Progenitor cell of endocrine pancreas (in vitro differentiated cells): ENCODE measurements around the gene ATP6V1F. TPM values are rescaled to one million over a fixed set of nuclear protein-coding genes. Genes with fewer than 3 reads are reported as not detected.
A peak's percentile ranks its signal among the peaks of the same experiment; 100 is the strongest.

Source experiments
- DNase-seq: peaks from one replicate; pipeline ENCODE4 v3.0.0; 2021; ENCODE audit warnings: low spot score; ENCODE audit not compliant: unreplicated experiment
- H3K27ac Mint-ChIP-seq: 2 replicates; pipeline ENCODE4 v1.8.0; 2021; ENCODE audit warnings: mild to moderate bottlenecking, moderate library complexity, mixed read lengths
- H3K27me3 Mint-ChIP-seq: 2 replicates; pipeline ENCODE4 v1.8.0; 2021; ENCODE audit warnings: mixed read lengths
- H3K36me3 Mint-ChIP-seq: 2 replicates; pipeline ENCODE4 v1.8.0; 2022; ENCODE audit warnings: mixed read lengths; ENCODE audit not compliant: insufficient read depth
- H3K4me1 Mint-ChIP-seq: 2 replicates; pipeline ENCODE4 v1.8.0; 2021; ENCODE audit warnings: low read depth, mixed read lengths
- H3K4me3 Mint-ChIP-seq: 2 replicates; pipeline ENCODE4 v1.8.0; 2021; ENCODE audit warnings: low read depth, mild to moderate bottlenecking, moderate library complexity, mixed read lengths
- H3K9me3 Mint-ChIP-seq: 2 replicates; pipeline ENCODE4 v1.8.0; 2021; ENCODE audit warnings: low read depth, mixed read lengths
- total RNA-seq: library from RNA; stranded (reverse); gene quantifications from 2 replicates; pipeline ENCODE4 v1.2.1, GENCODE V29; 2021
- TF ChIP-seq, protein P1 (sequence below): fragments of 200-600 bp; sonication (generic); IDR thresholded peaks from one replicate; pipeline ENCODE4 v1.5.0; 2021; ENCODE audit warnings: antibody characterized with exemption, mild to moderate bottlenecking; ENCODE audit not compliant: unreplicated experiment

The ATP6V1F gene
- total RNA-seq, 1 donor from 2014 or later = 119 TPM

DNA sequence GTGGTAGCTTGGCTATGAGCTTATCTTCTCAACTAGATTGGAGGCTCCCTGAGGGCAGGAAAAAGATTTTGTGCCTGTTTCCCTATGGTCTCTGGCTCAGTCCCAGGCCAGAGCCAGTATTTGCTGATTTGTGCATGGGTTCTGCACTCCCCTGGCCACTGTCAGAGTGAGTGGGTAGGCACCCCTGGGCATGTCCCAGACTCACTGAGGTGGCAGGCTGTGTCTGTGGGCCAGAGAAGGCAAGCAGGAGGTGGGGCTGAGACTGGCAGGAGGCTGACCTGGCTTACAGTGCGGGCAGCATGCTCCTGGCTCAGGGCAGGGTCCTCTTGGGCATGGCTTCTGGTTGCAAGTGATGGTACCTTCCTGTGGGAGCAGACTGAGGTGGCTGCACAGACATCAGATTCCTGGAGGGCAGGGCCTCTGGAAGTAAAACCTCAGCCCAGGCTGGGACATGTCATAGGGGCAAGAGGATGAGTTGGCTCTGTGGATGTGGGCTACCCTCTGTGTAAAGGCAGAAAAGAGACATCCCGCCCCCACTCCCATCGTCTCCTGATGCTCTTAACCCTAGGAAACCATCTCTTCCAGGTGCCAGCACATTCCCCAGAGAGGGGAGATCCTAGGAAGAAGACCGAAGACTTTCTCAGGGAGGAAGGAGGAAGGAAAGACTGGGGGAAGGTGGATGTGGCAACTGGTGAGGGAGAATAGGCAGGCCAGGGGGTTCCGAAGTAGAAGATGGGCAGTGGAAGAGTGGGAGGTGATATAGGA, 43.5 kb downstream of the ATP6V1F start:
- Mint-ChIP-seq H3K4me3 (no peak overlapping the region), H3K4me1 (peaks cover 5% of the 10 kb centered on the region), H3K27ac (no peak overlapping the region), H3K9me3 (no peaks in the 10 kb centered on the region), H3K27me3 (peaks cover 12% of the 10 kb centered on the region), H3K36me3 (peaks cover 4% of the 10 kb centered on the region)
- TF ChIP-seq, protein P1, sequence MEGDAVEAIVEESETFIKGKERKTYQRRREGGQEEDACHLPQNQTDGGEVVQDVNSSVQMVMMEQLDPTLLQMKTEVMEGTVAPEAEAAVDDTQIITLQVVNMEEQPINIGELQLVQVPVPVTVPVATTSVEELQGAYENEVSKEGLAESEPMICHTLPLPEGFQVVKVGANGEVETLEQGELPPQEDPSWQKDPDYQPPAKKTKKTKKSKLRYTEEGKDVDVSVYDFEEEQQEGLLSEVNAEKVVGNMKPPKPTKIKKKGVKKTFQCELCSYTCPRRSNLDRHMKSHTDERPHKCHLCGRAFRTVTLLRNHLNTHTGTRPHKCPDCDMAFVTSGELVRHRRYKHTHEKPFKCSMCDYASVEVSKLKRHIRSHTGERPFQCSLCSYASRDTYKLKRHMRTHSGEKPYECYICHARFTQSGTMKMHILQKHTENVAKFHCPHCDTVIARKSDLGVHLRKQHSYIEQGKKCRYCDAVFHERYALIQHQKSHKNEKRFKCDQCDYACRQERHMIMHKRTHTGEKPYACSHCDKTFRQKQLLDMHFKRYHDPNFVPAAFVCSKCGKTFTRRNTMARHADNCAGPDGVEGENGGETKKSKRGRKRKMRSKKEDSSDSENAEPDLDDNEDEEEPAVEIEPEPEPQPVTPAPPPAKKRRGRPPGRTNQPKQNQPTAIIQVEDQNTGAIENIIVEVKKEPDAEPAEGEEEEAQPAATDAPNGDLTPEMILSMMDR = no peak
- no peak for DNase-seq

DNA sequence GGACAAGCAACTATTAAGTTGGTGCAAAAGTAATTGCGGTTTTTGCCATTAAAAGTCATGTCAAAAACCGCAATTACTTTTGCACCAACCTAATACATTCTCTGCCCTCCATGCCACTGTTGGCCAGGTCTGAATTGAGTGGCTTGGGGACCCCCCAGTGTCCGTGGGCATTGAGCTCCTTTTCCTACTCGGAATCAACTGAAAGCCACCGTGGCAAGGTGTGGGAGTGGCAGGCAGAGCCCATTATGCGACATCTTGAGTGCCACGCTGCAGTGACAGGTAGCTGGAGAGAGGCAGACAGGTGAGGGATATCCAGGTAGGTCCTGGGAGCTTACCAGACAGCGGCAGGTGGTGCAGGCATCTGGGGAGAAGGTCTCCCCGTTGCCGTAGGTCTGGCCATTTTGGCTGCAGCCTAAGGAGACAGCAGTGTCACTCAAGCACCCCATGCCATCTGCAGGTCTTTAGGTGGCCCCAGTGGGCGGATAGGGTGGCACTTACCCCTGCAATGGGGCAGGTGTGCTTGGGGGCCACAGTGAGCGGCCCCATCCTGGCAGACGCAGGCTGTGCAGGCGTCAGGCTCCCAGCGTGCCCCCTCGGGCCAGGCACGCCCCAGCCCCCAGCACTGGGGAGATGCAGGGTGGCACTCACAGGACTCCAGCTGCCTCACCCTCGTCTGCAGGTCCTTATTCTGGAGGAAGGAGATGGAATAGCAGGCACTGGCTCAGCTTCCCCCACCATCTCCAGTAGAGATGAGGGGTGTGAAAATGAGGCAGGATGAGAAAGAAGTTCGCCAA, 44.3 kb downstream of the ATP6V1F start:
- Mint-ChIP-seq H3K9me3 (no peaks in the 10 kb centered on the region), H3K36me3 (peaks cover 1% of the 10 kb centered on the region), H3K4me1 (peaks cover 8% of the 10 kb centered on the region), H3K27me3 (peaks cover 19% of the 10 kb centered on the region), H3K27ac (no peak overlapping the region), H3K4me3 (no peak overlapping the region)
- no peak for DNase-seq
- TF ChIP-seq, protein P1 = no peak

DNA sequence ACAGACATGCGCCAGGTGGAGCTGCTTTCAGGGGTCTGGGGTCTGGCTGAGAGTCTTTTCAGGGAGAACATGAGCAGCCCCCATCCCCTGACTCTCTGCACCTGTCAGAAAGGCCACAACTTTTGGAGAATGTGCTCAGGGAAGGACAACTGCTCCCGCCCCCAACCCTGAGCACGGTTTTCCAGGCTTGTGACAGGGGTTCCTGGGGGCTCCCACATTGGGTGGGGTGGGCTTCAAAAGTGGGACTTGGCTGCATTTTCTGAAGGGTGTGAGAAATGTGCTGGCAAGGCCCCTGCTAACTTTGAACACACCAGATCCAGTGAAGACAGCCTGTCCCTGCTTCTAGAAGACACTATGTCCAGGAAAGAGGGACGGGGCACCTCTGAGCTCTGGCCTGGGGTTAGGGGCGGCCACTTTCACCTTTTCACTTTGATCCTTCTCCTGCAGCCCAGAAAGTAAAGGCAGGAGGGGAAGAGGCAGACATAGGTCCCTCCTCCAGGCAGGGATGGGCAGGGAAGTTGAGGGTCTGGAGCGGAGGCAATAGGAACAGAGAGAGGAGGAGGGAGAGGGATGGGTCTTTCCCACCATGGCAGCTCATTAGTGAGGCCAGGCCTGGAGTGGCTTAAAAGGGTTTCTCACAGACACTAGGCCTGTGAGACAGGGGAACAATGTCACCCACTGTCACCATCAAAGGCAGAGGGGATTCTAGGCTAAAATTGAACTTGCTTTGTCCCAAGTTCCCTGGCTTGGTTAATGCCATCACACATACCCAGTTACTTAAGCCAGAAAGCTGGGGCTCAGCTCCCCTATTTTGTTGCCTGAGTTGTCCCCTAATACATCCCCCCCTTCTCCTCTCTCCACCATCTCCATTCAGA, 46.3 kb downstream of the ATP6V1F start:
- H3K9me3 Mint-ChIP-seq = no peaks in the 10 kb centered on the region
- TF ChIP-seq, protein P1 = no peak
- peaks cover 26% of the 10 kb centered on the region for H3K27me3 Mint-ChIP-seq
- H3K27ac Mint-ChIP-seq = no peak overlapping the region
- no peaks in the 10 kb centered on the region for H3K36me3 Mint-ChIP-seq
- peak overlapping the region; percentile 74 for H3K4me3 Mint-ChIP-seq
- H3K4me1 Mint-ChIP-seq = peaks cover 8% of the 10 kb centered on the region
- DNase-seq = no peak

DNA sequence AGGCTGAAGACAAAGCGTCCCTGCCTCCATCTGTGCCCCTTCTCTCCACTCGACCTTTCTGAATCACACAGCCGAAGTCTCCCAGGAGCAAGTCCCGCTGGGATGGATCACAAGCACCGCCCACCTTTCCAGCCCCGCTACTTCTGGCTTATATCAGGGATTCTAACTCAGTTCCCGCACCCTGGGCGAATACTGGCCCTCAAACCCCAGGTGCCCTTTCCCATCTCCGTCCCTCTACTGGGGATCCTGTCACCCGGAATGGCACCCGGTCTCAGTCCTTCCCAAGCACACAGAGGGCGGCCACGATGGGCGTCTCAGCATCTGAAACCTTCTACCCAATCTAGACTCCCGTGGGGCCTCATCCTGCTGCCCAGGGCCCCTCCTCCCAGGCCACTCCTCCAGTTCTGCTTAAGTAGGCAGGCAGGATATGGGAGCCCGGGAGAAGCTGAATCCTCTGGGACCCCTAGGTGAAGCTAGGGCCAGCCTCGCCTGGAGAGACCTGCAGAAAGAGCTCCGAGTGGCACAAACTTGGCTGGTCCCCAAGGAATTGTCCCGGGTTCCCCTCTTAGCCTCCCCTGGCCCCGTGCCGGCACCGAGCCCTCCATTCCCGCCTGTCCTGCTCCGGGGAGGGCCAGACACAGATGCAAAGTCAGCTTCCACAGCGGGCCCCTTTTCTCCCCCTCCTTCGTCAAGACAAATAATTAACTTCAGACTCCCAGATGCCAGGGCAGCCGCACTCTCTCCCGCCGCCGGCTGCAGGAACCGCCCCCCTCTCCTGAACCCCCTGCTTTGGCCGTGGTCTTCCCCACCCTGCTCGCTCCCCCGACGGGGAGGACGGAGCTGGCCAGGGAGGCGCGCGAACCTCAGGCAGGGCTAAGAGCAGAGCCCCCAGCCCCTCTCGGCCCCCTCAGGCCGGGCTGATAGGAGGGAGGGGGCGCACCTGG, 47.2 kb downstream of the ATP6V1F start:
- Mint-ChIP-seq H3K27ac (peak overlapping the region; percentile 33), H3K27me3 (peaks cover 31% of the 10 kb centered on the region), H3K9me3 (no peaks in the 10 kb centered on the region), H3K36me3 (no peaks in the 10 kb centered on the region), H3K4me3 (peak overlapping the region; percentile 74), H3K4me1 (peaks cover 8% of the 10 kb centered on the region)
- TF ChIP-seq, protein P1 = no peak
- no peak for DNase-seq
